Ovary (tissue), 3 donors: ENCODE data around the gene IL21.

Source experiments
- CTCF ChIP-seq, 3 donors: fragments of 450-650 bp in 2 of 3; fragments of 200-600 bp in 1 of 3; IDR thresholded peaks; one replicate each; pipeline versions ENCODE4 v1.5.1 to v1.8.0; 2016 to 2022; ENCODE audit warnings: antibody characterized with exemption in 3 of 3, mild to moderate bottlenecking in 1 of 3
- POLR2A ChIP-seq: fragments of 450-650 bp; IDR thresholded peaks from one replicate; pipeline ENCODE4 v1.6.1; 2017; ENCODE audit warnings: antibody characterized with exemption, mild to moderate bottlenecking, moderate library complexity
- donor health status: DM: no; HTN: no; CAD: no.

DNA sequence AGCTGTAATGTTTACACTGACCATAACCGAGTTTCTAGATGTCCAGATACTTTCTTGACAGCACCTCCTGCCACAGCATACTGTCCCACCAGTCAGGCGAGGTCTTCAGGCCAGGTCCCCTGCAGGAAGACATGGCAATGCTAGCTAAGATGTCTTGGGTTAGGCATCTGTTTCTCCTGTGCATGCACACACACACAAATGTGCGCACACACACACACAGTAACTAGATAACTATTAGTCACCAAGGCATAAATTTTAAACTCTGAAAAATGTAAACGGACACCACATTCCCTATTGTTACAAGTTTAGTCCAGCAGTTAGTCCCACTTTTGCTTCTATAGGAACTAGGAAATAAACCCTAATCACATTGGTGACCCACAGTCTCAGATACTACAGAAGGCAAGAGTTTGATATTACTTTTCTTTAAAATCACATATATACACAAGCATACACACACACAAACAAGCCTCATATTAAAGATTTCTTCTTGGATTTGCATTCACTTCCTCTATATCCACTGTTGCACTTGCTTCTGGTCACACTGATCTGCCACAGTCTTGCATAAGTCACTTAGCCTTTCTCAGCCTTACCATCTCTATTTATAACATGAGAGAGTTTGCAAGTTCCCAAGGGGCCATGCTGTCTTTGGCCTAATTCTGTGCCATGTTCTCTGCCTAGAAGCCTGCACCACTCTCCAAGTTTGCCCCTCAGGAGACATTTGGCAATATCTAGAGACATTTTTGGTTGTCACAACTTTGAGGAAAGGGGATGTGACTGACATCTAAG is 32.2 kb downstream of the IL21 start:
- no peak for TF ChIP-seq CTCF (IDR thresholded peaks at IDR 0.05)
- TF ChIP-seq POLR2A: no peak
